DOHH2 (cell line): ENCODE data around the gene UBR1.

Experiments used
- EZH2phosphoT487 ChIP-seq: fragments of 200-600 bp; sonication (generic); IDR thresholded peaks from 2 replicates; pipeline ENCODE4 v1.6.1; 2017; ENCODE audit warnings: borderline replicate concordance, mild to moderate bottlenecking, antibody characterized with exemption, low read length, moderate library complexity, mixed read lengths
- TF ChIP-seq, protein P1 (sequence below): fragments of 200-600 bp; sonication (generic); IDR thresholded peaks from one replicate; pipeline ENCODE4 v1.5.1; 2014; ENCODE audit warnings: antibody characterized with exemption, mild to moderate bottlenecking, low read depth, low read length; ENCODE audit not compliant: poor library complexity, severe bottlenecking

DNA sequence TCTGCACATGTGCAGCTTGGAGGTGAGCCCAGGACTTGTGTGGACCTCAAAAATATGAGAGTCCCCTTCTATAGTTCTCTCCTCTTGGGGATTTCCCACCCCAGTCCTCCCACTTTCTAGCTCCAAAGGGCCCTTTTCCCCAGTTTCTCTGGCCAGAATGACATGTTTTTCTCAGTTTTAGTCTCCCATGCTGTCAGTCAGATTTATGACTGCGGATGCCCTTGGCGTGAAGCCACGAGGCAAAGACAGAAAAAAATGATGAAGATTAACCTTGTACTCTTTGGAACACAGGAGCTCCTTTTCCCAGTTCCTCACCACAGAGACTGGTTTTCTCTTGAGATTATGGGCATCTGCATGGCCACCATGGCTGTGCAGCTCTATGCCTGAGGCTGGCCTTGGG, 113.2 kb downstream of the UBR1 start:
- TF ChIP-seq, protein P1, sequence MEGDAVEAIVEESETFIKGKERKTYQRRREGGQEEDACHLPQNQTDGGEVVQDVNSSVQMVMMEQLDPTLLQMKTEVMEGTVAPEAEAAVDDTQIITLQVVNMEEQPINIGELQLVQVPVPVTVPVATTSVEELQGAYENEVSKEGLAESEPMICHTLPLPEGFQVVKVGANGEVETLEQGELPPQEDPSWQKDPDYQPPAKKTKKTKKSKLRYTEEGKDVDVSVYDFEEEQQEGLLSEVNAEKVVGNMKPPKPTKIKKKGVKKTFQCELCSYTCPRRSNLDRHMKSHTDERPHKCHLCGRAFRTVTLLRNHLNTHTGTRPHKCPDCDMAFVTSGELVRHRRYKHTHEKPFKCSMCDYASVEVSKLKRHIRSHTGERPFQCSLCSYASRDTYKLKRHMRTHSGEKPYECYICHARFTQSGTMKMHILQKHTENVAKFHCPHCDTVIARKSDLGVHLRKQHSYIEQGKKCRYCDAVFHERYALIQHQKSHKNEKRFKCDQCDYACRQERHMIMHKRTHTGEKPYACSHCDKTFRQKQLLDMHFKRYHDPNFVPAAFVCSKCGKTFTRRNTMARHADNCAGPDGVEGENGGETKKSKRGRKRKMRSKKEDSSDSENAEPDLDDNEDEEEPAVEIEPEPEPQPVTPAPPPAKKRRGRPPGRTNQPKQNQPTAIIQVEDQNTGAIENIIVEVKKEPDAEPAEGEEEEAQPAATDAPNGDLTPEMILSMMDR: no peak
- no peak for TF ChIP-seq EZH2phosphoT487
